Mononuclear cell (primary cell): ENCODE measurements around the gene PITPNC1. TPM values are rescaled to one million over a fixed set of nuclear protein-coding genes. Genes with fewer than 3 reads are reported as not detected.

Experiments
- H3K27me3 ChIP-seq: 2 replicates; pipeline ENCODE4 v1.6.0; 2011; ENCODE audit warnings: low read length, control low read depth; ENCODE audit not compliant: insufficient read depth
- H3K4me1 ChIP-seq: 2 replicates; pipeline ENCODE4 v1.5.1; 2011; ENCODE audit warnings: mild to moderate bottlenecking, low read length, control low read depth; ENCODE audit not compliant: insufficient read depth
- H3K4me3 ChIP-seq: 2 replicates; pipeline ENCODE4 v1.5.1; 2011; ENCODE audit warnings: mild to moderate bottlenecking, low read length, moderate library complexity
- H3K9me3 ChIP-seq: 2 replicates; pipeline ENCODE4 v1.5.1; 2011; ENCODE audit warnings: low read depth, mild to moderate bottlenecking, control low read depth, low read length
- total RNA-seq: library from RNA; depleted of rRNA; stranded (reverse); fragments of >200 nt; gene quantifications from one replicate; pipeline ENCODE4 v1.2.3, GENCODE V29; 2012

Gene PITPNC1
- total RNA-seq, 1 donor = 52.8 TPM

DNA sequence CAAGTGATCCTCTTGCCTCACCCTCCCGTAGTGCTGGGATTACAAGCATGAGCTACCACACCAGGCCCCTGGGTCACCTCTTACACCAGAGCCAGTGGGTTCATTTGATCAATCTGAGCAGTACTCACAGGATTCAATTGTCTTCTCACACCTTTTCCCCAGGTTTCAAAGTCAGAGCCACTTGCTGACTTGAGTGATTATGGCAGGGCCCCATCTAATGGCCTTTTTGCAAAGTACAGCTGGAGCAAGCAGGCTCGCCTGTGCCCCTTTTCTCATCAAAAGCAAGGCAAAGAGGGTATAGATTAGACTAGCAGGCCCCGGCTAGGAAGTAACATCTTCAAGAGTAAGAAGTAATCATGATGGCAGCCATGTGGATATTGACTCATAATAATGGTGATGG is 225.9 kb downstream of the PITPNC1 start:
- Histone ChIP-seq H3K9me3 (no peaks in the 10 kb centered on the region), H3K4me1 (no peaks in the 10 kb centered on the region), H3K27me3 (no peaks in the 10 kb centered on the region), H3K4me3 (no peak overlapping the region)

DNA sequence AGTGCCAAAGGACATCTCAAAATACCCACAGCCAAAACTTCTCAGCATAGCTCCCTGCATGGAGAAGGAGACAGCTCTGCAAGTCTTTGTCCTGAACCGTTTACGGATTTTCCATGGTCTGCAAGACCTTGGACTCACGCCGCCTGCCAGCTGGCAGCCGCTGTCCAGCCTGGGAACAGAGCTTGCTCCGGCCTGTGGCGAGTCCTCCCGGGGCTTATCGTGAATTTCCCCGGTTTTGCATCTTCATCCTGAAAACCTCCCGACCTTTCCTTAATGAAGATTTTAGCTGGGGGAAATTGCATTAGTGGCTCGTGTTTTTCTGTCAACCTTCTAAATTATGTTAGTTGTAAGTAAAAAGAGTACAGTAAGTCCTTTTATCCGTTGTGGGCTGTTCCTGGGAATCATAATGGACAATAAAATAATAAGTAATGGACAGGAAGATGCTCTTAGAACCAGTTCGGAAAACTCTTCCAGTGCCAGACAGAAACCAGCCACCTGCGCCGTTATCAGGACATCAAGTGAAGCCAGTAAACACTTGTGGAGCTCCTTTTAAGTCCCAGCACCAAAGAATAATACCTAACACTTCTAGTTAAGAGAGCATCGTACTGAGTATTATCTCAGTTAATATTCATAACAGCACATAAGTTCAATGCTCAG is 228.3 kb downstream of the PITPNC1 start:
- H3K27me3 ChIP-seq = no peaks in the 10 kb centered on the region
- no peaks in the 10 kb centered on the region for H3K4me1 ChIP-seq
- no peaks in the 10 kb centered on the region for H3K9me3 ChIP-seq
- H3K4me3 ChIP-seq = no peak overlapping the region

DNA sequence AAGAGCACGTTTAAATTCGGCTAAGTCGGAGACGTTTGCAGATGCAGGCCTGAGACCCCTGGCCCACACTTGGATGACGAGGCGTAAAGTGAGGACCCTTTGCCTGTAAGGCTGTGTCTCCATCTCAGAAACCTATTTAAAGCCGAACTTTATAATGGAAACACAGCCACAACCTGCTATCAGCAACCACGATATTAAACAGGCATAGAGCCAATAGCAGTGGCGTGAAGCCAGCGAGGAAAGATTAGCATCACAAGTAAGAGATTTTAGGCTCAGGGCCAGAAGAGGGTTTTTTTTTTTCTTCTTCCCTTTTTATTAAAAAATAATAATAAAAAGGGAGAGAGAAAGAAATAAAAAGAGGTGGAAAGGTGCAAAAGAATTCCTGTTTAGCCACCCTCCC is 229.4 kb downstream of the PITPNC1 start:
- Histone ChIP-seq H3K4me3 (no peak overlapping the region), H3K9me3 (no peaks in the 10 kb centered on the region), H3K4me1 (no peaks in the 10 kb centered on the region), H3K27me3 (no peaks in the 10 kb centered on the region)

DNA sequence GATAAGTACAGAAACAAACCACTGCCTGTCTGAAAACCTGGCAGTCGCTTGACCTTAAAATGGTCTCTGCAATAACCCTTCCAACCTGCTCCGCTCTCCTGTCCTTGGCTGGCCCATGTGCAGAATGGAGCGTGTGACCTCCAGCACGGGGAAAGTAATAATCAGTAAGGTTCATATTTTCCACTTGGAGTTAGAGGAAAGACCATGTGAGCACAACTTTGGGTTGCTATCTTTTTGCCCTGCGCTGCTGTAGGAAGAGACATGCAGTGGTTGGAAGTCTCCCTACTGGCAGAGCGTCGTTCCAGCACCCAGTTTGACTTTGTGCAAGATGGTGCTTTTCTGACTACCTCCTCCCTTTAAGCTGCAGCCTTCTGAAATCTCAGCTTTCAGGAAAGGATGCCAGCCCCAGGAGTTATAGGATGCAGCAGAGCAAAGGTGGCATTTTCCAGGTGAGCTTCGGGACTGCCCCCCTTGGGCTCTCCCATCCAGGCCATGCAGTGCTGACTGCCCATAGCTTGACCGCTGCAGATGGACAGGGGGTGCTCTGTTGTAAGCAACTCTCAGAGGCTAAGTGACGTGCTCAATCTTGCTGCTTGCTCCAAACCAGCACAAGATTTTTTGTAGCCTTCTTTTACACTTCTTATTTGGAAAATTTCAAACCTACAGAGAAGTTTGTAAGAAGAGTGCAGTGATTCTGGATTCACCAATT is 230.0 kb downstream of the PITPNC1 start:
- no peaks in the 10 kb centered on the region for H3K9me3 ChIP-seq
- H3K4me3 ChIP-seq = no peak overlapping the region
- H3K4me1 ChIP-seq = no peaks in the 10 kb centered on the region
- H3K27me3 ChIP-seq = no peaks in the 10 kb centered on the region

DNA sequence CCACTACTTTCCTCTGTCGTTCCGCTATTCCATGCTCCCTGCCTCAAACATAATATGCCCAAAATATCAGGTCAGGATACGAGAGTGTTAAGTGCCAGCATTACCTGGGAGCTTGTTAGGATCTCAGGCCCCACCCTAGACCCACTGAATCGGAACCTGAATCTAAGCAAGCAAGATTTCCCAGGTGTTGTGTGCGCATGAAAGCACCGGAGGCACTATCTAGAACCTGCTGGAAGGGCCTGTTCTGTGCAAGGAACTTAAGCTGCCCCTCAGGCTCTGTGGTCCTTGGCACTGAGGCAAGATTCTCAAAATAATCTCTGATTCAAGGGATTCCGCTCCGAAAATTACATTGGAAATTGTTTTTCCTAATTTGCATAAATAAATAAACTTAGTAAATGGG is 233.0 kb downstream of the PITPNC1 start:
- no peaks in the 10 kb centered on the region for H3K27me3 ChIP-seq
- no peaks in the 10 kb centered on the region for H3K9me3 ChIP-seq
- H3K4me3 ChIP-seq = no peak overlapping the region
- H3K4me1 ChIP-seq = no peaks in the 10 kb centered on the region

DNA sequence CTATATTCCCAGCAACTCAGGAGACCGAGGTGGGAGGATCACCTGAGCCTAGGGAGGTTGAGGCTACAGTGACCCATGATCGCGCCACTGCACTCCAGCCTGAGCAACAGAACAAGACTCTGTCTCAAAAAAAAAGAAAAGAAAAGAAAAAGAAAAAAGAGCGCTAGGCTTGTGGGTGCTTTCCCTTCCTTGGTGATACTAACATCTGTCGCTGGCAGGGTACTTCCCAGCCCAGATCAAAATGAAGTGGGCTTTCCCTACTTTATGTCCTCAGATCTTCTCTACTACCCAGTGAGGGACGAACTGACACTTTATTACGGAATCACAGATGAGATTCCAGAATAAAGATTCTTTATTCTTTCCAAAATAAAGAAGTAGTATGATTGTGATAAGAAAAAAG is 236.9 kb downstream of the PITPNC1 start:
- Histone ChIP-seq H3K9me3 (no peaks in the 10 kb centered on the region), H3K4me1 (no peaks in the 10 kb centered on the region), H3K4me3 (no peak overlapping the region), H3K27me3 (no peaks in the 10 kb centered on the region)

DNA sequence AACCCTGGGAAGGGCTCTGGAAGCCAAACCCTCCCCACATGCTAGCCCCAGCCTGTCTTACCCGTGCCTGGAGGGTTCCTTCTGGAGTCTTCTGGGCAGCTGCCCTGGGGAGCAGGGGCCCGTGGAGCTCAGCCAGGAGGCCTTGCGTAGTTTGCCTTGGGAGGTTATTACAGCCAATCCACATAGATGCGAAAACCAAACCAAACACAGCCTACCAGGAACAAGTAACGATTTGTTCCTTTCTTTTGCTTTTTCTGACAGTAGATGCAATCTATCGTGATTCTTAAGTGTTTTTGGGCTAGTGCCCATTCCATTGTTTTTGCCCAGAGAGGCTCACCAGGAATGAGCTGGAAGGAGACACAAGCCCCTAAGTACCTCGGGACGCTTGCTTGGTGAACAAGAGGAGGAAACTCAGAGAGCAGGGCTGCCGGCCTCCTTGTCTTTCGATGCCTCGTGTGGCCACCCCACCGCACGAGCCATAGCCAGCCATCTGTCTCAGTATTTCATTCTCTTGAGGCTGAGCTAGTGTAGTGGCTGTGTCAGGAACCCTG is 238.0 kb downstream of the PITPNC1 start:
- Histone ChIP-seq H3K4me3 (no peak overlapping the region), H3K9me3 (no peaks in the 10 kb centered on the region), H3K4me1 (no peaks in the 10 kb centered on the region), H3K27me3 (no peaks in the 10 kb centered on the region)

DNA sequence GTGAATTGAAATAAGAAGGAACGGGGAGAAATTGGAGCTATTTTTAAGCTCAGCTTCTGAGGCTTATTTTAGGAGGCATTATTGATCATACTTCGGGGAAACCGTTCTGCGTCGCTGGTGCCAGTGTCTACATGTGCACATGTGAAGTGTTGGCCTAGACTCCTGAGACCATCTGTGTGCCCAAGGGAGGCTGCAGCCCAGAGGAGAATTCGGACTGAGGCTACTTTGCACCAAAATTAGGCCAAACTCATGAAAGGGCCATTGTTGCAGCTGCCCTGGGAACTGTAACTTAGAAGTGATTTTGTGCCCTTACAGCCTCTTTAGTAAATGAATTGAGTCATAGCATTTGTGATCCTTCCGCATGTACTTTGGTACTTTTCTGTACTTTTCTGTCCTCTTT is 238.7 kb downstream of the PITPNC1 start:
- no peaks in the 10 kb centered on the region for H3K9me3 ChIP-seq
- no peaks in the 10 kb centered on the region for H3K27me3 ChIP-seq
- H3K4me3 ChIP-seq = no peak overlapping the region
- H3K4me1 ChIP-seq = no peaks in the 10 kb centered on the region

DNA sequence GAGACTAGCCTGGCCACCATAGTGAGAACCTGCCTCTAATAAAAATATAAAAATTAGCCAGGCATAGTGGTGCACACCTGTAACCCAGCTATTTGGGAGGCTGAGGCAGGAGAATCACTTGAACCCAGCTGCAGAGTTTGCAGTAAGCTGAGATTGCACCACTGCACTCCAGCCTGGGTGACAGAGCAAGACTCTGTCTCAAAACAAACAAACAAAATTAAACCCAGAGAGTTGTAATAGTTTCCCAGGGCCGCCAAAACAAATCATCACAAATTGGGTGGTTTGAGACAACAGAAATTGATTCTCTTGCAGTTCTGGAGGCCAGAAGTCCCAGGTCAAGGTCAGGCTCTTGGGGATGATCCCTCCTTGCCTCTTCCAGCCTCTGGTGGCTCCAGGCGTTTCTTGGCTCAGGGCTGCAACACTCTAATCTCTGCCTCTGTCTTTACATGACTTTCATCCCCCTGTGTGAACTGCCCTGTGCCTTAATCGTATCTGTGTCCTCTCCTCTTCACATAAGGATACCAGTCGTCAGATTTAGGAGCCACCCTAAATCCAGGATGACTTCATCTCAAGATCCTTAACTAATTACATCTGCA is 240.3 kb downstream of the PITPNC1 start:
- H3K27me3 ChIP-seq = no peaks in the 10 kb centered on the region
- no peaks in the 10 kb centered on the region for H3K9me3 ChIP-seq
- no peak overlapping the region for H3K4me3 ChIP-seq
- no peaks in the 10 kb centered on the region for H3K4me1 ChIP-seq

DNA sequence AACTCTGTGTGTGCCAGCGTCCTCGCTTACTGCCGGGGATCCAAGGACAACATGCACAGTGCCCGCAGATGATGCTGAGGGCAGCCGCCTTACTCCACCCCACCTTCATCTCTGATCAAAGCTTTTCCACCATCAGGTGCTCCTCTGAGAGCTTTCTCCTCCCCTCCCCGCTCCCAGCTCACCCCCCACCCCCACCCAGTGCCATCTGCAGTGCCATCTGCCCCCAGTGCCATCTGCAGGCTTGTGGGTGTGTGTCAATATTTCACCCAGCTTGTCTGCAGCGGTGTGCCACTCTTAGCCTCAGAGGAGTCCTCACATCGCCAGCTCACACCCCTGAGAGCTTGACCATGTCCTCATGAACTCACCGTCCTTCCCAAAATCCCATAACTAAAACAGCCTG is 242.5 kb downstream of the PITPNC1 start:
- H3K4me3 ChIP-seq = no peak overlapping the region
- no peaks in the 10 kb centered on the region for H3K4me1 ChIP-seq
- H3K27me3 ChIP-seq = no peaks in the 10 kb centered on the region
- H3K9me3 ChIP-seq = no peaks in the 10 kb centered on the region

DNA sequence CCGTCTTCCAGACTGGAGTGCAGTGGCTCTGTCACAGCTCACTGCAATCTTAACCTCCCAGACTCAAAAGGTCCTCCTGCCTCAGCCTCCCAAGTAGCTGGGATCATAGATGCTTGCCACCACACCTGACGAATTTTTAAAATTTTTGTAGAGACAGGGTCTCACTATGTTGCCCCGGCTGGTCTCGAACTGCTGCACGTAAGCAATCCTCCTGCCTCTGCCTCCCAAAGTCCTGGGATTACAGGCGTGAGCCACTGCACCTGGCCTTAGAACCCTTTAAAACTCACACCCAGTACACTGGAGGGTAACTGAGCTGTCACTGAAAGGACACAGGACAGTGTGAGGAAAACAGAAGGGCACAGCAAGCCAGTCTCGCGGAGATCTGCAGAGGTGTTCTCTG is 243.0 kb downstream of the PITPNC1 start:
- no peaks in the 10 kb centered on the region for H3K9me3 ChIP-seq
- no peaks in the 10 kb centered on the region for H3K4me1 ChIP-seq
- no peak overlapping the region for H3K4me3 ChIP-seq
- H3K27me3 ChIP-seq = no peaks in the 10 kb centered on the region

DNA sequence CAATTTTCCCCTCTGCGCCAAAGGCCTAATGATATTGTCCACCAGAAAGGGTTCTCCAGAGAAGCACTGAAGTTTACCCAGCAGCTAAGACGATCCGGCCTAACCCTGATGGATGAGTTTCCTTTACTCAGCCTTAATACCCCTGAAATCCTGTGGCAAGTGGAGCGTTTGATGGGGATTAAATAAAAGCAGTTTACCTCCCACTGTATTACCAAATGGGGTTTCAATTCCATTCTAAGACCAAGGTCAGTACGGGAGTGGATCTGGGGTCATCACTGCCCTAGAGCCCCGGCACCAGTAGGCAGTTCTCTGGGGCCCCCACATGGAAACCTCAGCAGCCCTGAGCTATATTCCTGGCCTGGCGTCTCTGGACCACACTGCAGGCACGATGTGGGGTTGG is 243.6 kb downstream of the PITPNC1 start:
- no peaks in the 10 kb centered on the region for H3K4me1 ChIP-seq
- no peaks in the 10 kb centered on the region for H3K27me3 ChIP-seq
- H3K9me3 ChIP-seq = no peaks in the 10 kb centered on the region

DNA sequence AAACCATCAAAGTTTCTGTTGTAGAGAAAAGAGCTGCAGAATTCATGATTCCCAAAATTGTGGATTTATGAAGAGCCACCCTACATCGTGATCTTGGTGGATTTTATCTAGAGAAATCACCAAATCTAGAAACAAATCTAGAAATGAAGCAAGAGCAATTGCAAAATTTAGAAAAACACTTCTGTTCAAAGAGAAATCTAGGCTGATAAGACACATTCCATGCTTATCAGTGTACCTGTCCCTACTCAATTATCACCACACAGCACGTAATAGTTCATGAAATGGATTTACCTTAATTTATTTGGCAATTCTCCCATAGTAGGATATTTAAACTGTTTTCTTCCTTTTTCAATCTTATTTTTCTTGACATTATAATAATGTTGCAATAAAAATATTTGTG is 246.7 kb downstream of the PITPNC1 start:
- Histone ChIP-seq H3K9me3 (no peaks in the 10 kb centered on the region), H3K4me1 (no peaks in the 10 kb centered on the region), H3K27me3 (no peaks in the 10 kb centered on the region), H3K4me3 (no peak overlapping the region)

More for the DNA sequence above, 243.6 kb downstream of the PITPNC1 start:
- H3K4me3 ChIP-seq = no peak overlapping the region

DNA sequence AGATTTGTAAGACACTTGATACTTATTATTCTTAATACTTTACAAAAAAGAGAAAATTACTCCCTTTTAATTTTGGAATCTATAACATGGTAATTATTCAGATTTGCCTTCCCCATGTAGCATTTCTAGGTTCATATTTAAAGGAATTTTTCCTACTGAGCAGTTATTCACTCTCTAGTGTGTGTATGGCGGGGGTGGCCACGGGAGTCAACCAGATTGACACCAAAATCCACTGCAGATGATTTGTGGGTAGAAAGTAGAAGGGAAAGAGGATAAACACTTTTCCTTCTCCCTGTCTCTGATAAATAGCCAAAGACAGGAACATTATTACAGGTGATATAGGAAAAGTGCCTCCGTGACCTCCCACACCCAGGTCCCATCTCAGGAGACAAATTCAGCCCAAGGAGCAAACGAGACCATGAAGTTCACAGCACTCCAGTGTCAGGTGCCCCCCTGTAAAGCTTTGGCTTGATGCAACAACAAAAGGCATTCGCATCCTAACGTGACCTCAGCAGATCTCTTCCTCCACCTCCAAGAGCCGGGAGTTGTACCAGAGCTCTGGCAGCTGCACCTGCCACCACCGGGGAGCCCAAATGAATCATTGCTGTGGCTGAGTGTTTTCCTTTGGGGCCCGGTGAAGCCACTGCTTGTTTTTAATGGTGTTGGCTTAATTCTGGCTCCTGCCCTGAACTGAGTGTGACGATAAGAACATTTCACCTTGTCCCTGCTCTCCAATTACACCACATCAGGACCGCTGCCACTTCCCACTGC is 248.0 kb downstream of the PITPNC1 start:
- H3K9me3 ChIP-seq = no peaks in the 10 kb centered on the region
- no peaks in the 10 kb centered on the region for H3K27me3 ChIP-seq
- H3K4me1 ChIP-seq = no peaks in the 10 kb centered on the region
- H3K4me3 ChIP-seq = no peak overlapping the region

DNA sequence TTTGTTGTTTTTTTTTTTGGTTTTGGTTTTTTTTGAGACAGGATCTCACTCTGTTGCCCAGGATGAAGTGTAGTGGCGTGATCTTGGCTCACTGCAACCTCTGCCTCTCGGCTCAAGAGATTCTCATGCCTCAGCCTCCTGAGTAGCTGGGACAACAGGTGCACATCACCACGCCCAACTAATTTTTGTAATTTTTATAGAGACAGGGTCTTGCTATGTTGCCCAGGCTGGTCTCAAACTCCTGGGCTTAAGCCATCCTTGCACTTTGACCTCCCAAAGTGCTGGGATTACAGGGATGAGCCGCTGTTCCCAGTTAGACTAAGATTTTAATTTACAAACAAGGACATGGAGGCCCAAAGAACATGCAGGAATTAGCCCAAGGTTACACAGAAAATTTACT is 248.9 kb downstream of the PITPNC1 start:
- no peaks in the 10 kb centered on the region for H3K9me3 ChIP-seq
- H3K27me3 ChIP-seq = no peaks in the 10 kb centered on the region

More for the DNA sequence above, 248.9 kb downstream of the PITPNC1 start:
- no peak overlapping the region for H3K4me3 ChIP-seq
- no peaks in the 10 kb centered on the region for H3K4me1 ChIP-seq
